ENCODE results near the gene MICAL2. TPM values are rescaled to one million over a fixed set of nuclear protein-coding genes. Genes with fewer than 3 reads are reported as not detected.

MICAL2 gene
- total and polyA plus RNA-seq, 2 of the 8 experiments (the other 6 are each of a cell fraction or from before 2014, with no cell fraction given), result 1.3 to 4.1 TPM

DNA sequence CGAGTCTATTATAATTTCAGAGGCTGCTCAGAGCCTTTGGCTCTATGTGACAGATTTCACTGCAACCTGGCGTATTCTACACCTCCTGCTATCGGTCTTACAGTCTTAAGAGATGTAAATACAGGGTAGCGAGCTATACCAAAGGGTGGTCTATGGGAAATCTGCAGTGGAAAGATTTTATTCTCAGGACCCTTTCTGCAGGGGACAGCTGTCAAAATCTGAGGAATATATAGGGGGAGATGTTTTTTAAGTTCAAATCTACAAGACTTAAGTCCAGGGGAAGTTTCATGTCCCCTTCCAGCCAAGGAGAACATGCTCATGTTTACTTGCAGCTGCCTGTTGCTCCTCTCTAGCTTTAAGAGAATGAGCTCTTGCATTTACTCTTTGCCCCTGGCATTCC, 62.7 kb downstream of the MICAL2 start (continued):
- TF ChIP-seq, protein P1, sequence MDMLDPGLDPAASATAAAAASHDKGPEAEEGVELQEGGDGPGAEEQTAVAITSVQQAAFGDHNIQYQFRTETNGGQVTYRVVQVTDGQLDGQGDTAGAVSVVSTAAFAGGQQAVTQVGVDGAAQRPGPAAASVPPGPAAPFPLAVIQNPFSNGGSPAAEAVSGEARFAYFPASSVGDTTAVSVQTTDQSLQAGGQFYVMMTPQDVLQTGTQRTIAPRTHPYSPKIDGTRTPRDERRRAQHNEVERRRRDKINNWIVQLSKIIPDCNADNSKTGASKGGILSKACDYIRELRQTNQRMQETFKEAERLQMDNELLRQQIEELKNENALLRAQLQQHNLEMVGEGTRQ (IDR thresholded peaks at IDR 0.05; ENCODE audit: low read length), result no peak
- TF ChIP-seq JUN (IDR thresholded peaks at IDR 0.05; ENCODE audit: low read depth, low read length) (no peak), SP2 (IDR thresholded peaks at IDR 0.05; ENCODE audit: low read length) (no peak), RBBP5 (IDR thresholded peaks at IDR 0.05; ENCODE audit: borderline replicate concordance, low read depth, low read length) (no peak), NANOG (IDR thresholded peaks at IDR 0.05; ENCODE audit: insufficient read depth, low read depth, low read length, poor library complexity, severe bottlenecking) (no peak), SP4 (IDR thresholded peaks at IDR 0.05; ENCODE audit: low read length) (no peak), HDAC2 (IDR thresholded peaks at IDR 0.05; ENCODE audit: borderline replicate concordance in 1 of 2, low read depth in 2 of 2, low read length in 2 of 2) (no peak)

Measured in H1 (cell line).